K562 (cell line): ENCODE results near the gene ITPK1. TPM values are rescaled to one million over a fixed set of nuclear protein-coding genes. Genes with fewer than 3 reads are reported as not detected.

Experiments
- ATAC-seq: fragments of 200-7000 bp; cut with Tn5 transposase; 3 replicates; pipeline ENCODE4 v1.9.1; 2020; ENCODE audit warnings: moderate library complexity
- BruUV-seq: library from RNA; stranded (reverse); fragments of 400-500 nt; replicated peaks from 2 replicates; lab custom pipeline; 2021; lab: Mats Ljungman, UMichigan
- CTCF ChIA-PET: fragments of 300-600 bp; formaldehyde crosslinking; extraction: SDS; loops from one replicate; lab custom pipeline; 2021; ENCODE audit warnings: low intra/inter-chr PET ratio; lab: Yijun Ruan, JAX
- POLR2A ChIA-PET: fragments of 300-600, 350-650 bp; sonication (Branson Sonifier 250); formaldehyde crosslinking; extraction: SDS; loops from one replicate; lab custom pipeline; 2021; ENCODE audit warnings: antibody characterized with exemption, inconsistent platforms; lab: Yijun Ruan, JAX
- DNase-seq, 4 experiments: peaks; one replicate each; pipeline versions ENCODE4 v3.0.0 to v3.0.0-alpha.2; 2011 to 2018; ENCODE audit warnings: low spot score in 3 of 4, mixed read lengths in 3 of 4; ENCODE audit errors: extremely low read depth in 1 of 4
- FAIRE-seq: peaks from 2 replicates; lab custom pipeline; 2011; peaks lifted over from hg19 to GRCh38; lab: Jason Lieb, UNC
- H2AFZ ChIP-seq: 2 replicates; pipeline ENCODE4 v1.6.0; 2011; ENCODE audit warnings: low read depth, low read length, control low read depth, inconsistent platforms
- H3K27ac ChIP-seq: fragments of 200-600 bp; 3 replicates; pipeline ENCODE4 v1.8.0; 2011; ENCODE audit warnings: low read depth, mild to moderate bottlenecking, control low read depth, inconsistent platforms, low read length, moderate library complexity, mixed read lengths; ENCODE audit errors: extremely low read depth
- H3K27me3 ChIP-seq, 2 experiments: fragments of 300-600 bp in 1 of 2; 2 replicates in 1 of 2; 3 replicates in 1 of 2; pipeline versions ENCODE4 v1.6.0 to v1.8.0; 2011; ENCODE audit warnings: inconsistent platforms in 2 of 2, low read length in 2 of 2, mild to moderate bottlenecking in 1 of 2, mixed read lengths in 1 of 2, moderate library complexity in 1 of 2; ENCODE audit not compliant: control insufficient read depth in 2 of 2, insufficient read depth in 2 of 2
- H3K36me3 ChIP-seq: fragments of 300-600 bp; 3 replicates; pipeline ENCODE4 v1.8.0; 2011; ENCODE audit warnings: mild to moderate bottlenecking, low read length, inconsistent platforms; ENCODE audit not compliant: control insufficient read depth, insufficient read depth
- H3K4me1 ChIP-seq, 2 experiments: fragments of 200-600 bp in 1 of 2; replicated peaks in 1 of 2; 2 replicates in 1 of 2; 3 replicates in 1 of 2; pipeline versions ENCODE4 v1.5.1 to v1.8.0; 2011; ENCODE audit warnings: inconsistent platforms in 2 of 2, low read length in 2 of 2, mild to moderate bottlenecking in 1 of 2, mixed read lengths in 1 of 2, moderate library complexity in 1 of 2; ENCODE audit not compliant: control insufficient read depth in 2 of 2, insufficient read depth in 2 of 2
- H3K4me2 ChIP-seq: 2 replicates; pipeline ENCODE4 v1.6.1; 2011; ENCODE audit warnings: low read length, control low read depth, inconsistent platforms, mixed read lengths; ENCODE audit not compliant: insufficient read depth
- H3K4me3 ChIP-seq: fragments of 200-600 bp; sonication (generic), shearing (Covaris generic); 2 replicates; pipeline ENCODE4 v1.5.1; 2016; ENCODE audit warnings: control low read depth, inconsistent platforms
- H3K79me2 ChIP-seq: fragments of 200-600 bp; 3 replicates; pipeline ENCODE4 v1.8.0; 2011; ENCODE audit warnings: low read length, inconsistent platforms; ENCODE audit not compliant: control insufficient read depth, insufficient read depth
- H3K9ac ChIP-seq, 2 experiments: 2 replicates each; pipeline versions ENCODE4 v1.6.0 to v1.6.1; 2011; ENCODE audit warnings: low read depth in 2 of 2, low read length in 2 of 2, control low read depth in 1 of 2, inconsistent platforms in 1 of 2, mild to moderate bottlenecking in 1 of 2, mixed read lengths in 1 of 2; ENCODE audit not compliant: insufficient read depth in 1 of 2
- H3K9me1 ChIP-seq: one replicate; pipeline ENCODE4 v1.6.0; 2011; ENCODE audit warnings: inconsistent platforms, mild to moderate bottlenecking, low read length, moderate library complexity; ENCODE audit not compliant: control insufficient read depth, insufficient read depth
- H3K9me3 ChIP-seq: replicated peaks from 2 replicates; pipeline ENCODE4 v1.5.1; 2011; ENCODE audit warnings: low read depth, low read length, inconsistent platforms; ENCODE audit not compliant: control insufficient read depth, insufficient read depth
- H4K20me1 ChIP-seq: replicated peaks from 2 replicates; pipeline ENCODE4 v1.6.1; 2011; ENCODE audit warnings: low read length, inconsistent platforms, mixed read lengths; ENCODE audit not compliant: control insufficient read depth, insufficient read depth
- CC2D1A ChIP-seq: fragments of 450-650 bp; IDR thresholded peaks from 2 replicates; pipeline ENCODE4 v1.6.1; 2017; ENCODE audit warnings: mild to moderate bottlenecking
- ESRRA ChIP-seq: fragments of 450-650 bp; IDR thresholded peaks from 2 replicates; pipeline ENCODE4 v1.6.1; 2014; ENCODE audit warnings: low read depth, mild to moderate bottlenecking, moderate library complexity, borderline replicate concordance
- KDM1A ChIP-seq, 2 experiments: fragments of 450-650 bp; IDR thresholded peaks; 2 replicates each; pipeline ENCODE4 v1.6.1; 2016; ENCODE audit warnings: mild to moderate bottlenecking in 2 of 2
- MEIS2 ChIP-seq: fragments of 450-650 bp; IDR thresholded peaks from 2 replicates; pipeline ENCODE4 v1.6.1; 2014; ENCODE audit warnings: mild to moderate bottlenecking; ENCODE audit not compliant: partially characterized antibody
- PKNOX1 ChIP-seq: fragments of 450-650 bp; IDR thresholded peaks from 2 replicates; pipeline ENCODE4 v1.6.1; 2016
- RAD21 ChIP-seq, 2 experiments: fragments of 250-450 bp in 1 of 2; fragments of 450-650 bp in 1 of 2; sonication (Bioruptor Pico) in 1 of 2; formaldehyde crosslinking in 1 of 2; IDR thresholded peaks in 1 of 2; conservative IDR thresholded peaks in 1 of 2; 2 replicates each; pipeline versions ENCODE4 v1.4.0 to v1.8.0; 2020 to 2022; ENCODE audit warnings: mild to moderate bottlenecking in 2 of 2, moderate library complexity in 1 of 2
- RBM25 ChIP-seq: fragments of 200-400 bp; formaldehyde crosslinking; IDR thresholded peaks from 2 replicates; pipeline ENCODE4 v1.6.1; 2018; ENCODE audit warnings: low read length, low read depth, moderate library complexity; ENCODE audit not compliant: severe bottlenecking
- TCF3 ChIP-seq: sonication (generic); formaldehyde crosslinking; IDR thresholded peaks from 2 replicates; pipeline ENCODE4 v1.4.0; 2020; ENCODE audit warnings: mild to moderate bottlenecking, missing genetic modification reagents
- TEAD4 ChIP-seq, 2 experiments: sonication (generic) in 1 of 2; formaldehyde crosslinking in 1 of 2; IDR thresholded peaks; 2 replicates each; pipeline versions ENCODE4 v1.6.1 to v1.8.0; 2012 to 2022; ENCODE audit warnings: borderline replicate concordance in 1 of 2, inconsistent platforms in 1 of 2, low read length in 1 of 2, mild to moderate bottlenecking in 1 of 2, missing genetic modification reagents in 1 of 2
- ZFP30 ChIP-seq: fragments of 250-450 bp; sonication (Bioruptor Pico); IDR thresholded peaks from 2 replicates; pipeline ENCODE4 v1.8.0; 2022; ENCODE audit warnings: moderate library complexity, mild to moderate bottlenecking, inconsistent platforms, borderline replicate concordance
- ZNF280A ChIP-seq: fragments of 450-650 bp; IDR thresholded peaks from 2 replicates; pipeline ENCODE4 v1.6.1; 2018; ENCODE audit warnings: mild to moderate bottlenecking, low read depth; ENCODE audit not compliant: partially characterized antibody
- WGBS: fragments of 100-300 bp; shearing (Covaris generic); methylation state at CpG from one replicate; pipeline ENCODE4 v1.1.6; 2016; ENCODE audit warnings: low coverage, mixed read lengths; ENCODE audit not compliant: insufficient coverage; ENCODE audit errors: missing lambda C conversion rate; 5-methylcytosine and 5-hydroxymethylcytosine counted together
- in situ Hi-C: fragments of 300-500 bp; cut with MboI; formaldehyde crosslinking; loops from 4 replicates; pipeline ENCODE4 v1.15.0; 2018; ENCODE audit warnings: inconsistent platforms, mixed read lengths
- intact Hi-C: fragments of 100-400 bp; cut with micrococcal nuclease; formaldehyde crosslinking; loops from 2 replicates; pipeline ENCODE4 v1.14.2; 2022
- polyA plus RNA-seq, 8 experiments: library from polyadenylated mRNA; depleted of rRNA in 4 of 8; stranded (reverse) in 5 of 8; unstranded in 3 of 8; fragments of >200 nt; fragmentation: Nextera tagmentation in 2 of 8; fragmentation: Illumina TruSeq in 1 of 8; extraction: Ambion mirVana in 2 of 8; extraction: Trizol in 1 of 8; gene quantifications; 2 replicates each; pipeline versions ENCODE4 v1.2.1 to v1.2.3, GENCODE V29; 2011 to 2014; ENCODE audit warnings: inconsistent platforms in 1 of 8, missing spikeins in 1 of 8
- total RNA-seq, 7 experiments: library from RNA; depleted of rRNA in 6 of 7; stranded (reverse); fragments of >200 nt in 6 of 7; fragmentation: Illumina TruSeq in 2 of 7; extraction: Trizol in 2 of 7; gene quantifications; 2 replicates each; pipeline versions ENCODE4 v1.2.1 to v1.2.3, GENCODE V29; 2011 to 2021; ENCODE audit warnings: low replicate concordance in 1 of 7
- TF ChIP-seq, protein P1 (sequence below), 3 experiments: IDR thresholded peaks in 2 of 3; conservative IDR thresholded peaks in 1 of 3; 2 replicates each; pipeline ENCODE4 v1.5.1; 2011 to 2012; ENCODE audit warnings: low read length in 3 of 3, mild to moderate bottlenecking in 3 of 3, control low read depth in 2 of 3, improper control_type of control experiment in 1 of 3, inconsistent platforms in 1 of 3, low read depth in 1 of 3, mixed read lengths in 1 of 3, moderate library complexity in 1 of 3; ENCODE audit not compliant: insufficient read depth in 2 of 3
- TF ChIP-seq, protein P2 (sequence below): fragments of 250-450 bp; sonication (Bioruptor Pico); IDR thresholded peaks from 2 replicates; pipeline ENCODE4 v1.8.0; 2021; ENCODE audit warnings: moderate library complexity, mild to moderate bottlenecking, inconsistent platforms
- TF ChIP-seq, protein P3 (sequence below): sonication (generic); formaldehyde crosslinking; IDR thresholded peaks from 2 replicates; pipeline ENCODE4 v1.5.0; 2020; ENCODE audit warnings: missing genetic modification reagents

Gene ITPK1
- total and polyA plus RNA-seq, 9 of the 15 experiments (the other 6 are each of a cell fraction or from before 2014, with no cell fraction given) = 1.2 to 39.2 (median 23.0) TPM

DNA sequence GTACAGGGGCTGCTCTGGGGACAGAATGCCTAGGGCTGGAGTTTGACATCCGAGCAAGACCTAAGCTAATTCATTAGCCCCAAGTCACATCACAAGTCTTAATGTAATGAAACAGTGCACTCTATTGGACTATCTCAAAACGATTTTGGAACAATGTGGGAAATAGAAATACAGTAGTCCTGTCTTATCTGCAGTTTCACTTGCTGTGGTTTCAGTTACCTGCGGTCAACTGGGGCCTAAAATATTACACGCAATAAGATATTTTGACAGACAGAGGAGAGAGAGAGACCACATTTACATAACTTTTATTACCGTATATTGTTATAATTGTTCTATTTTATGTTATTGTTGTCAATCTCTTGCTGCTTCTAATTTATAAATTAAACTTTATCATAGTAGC, 47.8 kb upstream of the ITPK1 start:
- FAIRE-seq (no peak), DNase-seq (peak in 2 of 4 experiments; percentile 17 to 38), ATAC-seq (peak; percentile 71)
- no peaks in the 10 kb centered on the region for H3K9me3 ChIP-seq
- TF ChIP-seq TEAD4 (IDR thresholded peaks at IDR 0.05; ENCODE audit: low read length) (peak; percentile 18; the same call in 1 of the 2 replicates), TEAD4 (CRISPR knock-in tag; IDR thresholded peaks at IDR 0.05; ENCODE audit: borderline replicate concordance) (no peak), KDM1A (IDR thresholded peaks at IDR 0.05) (0 out of 4 replicates have a peak, but pooled peaks of 1 of the 2 experiments have one; percentile 8), MEIS2 (peak; percentile 12), TCF3 (CRISPR knock-in tag) (0 out of 2 replicates have a peak, but pooled peaks have one; percentile 19), CC2D1A (no peak), PKNOX1 (peak; percentile 59; the same call in 1 of the 2 replicates), RAD21 (CRISPR knock-in tag; conservative IDR thresholded peaks at IDR 0.05 in 1 of 2, IDR thresholded peaks at IDR 0.05 in 1 of 2) (peak in 1 of 2 experiments; percentile 47; a peak in 2 of 4 replicates), ZFP30 (no peak), ZNF280A (no peak), RBM25 (peak; percentile 12), ESRRA (peak; percentile 76; the same call in 1 of the 2 replicates)
- TF ChIP-seq, protein P1, sequence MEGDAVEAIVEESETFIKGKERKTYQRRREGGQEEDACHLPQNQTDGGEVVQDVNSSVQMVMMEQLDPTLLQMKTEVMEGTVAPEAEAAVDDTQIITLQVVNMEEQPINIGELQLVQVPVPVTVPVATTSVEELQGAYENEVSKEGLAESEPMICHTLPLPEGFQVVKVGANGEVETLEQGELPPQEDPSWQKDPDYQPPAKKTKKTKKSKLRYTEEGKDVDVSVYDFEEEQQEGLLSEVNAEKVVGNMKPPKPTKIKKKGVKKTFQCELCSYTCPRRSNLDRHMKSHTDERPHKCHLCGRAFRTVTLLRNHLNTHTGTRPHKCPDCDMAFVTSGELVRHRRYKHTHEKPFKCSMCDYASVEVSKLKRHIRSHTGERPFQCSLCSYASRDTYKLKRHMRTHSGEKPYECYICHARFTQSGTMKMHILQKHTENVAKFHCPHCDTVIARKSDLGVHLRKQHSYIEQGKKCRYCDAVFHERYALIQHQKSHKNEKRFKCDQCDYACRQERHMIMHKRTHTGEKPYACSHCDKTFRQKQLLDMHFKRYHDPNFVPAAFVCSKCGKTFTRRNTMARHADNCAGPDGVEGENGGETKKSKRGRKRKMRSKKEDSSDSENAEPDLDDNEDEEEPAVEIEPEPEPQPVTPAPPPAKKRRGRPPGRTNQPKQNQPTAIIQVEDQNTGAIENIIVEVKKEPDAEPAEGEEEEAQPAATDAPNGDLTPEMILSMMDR (IDR thresholded peaks at IDR 0.05 in 2 of 3, conservative IDR thresholded peaks at IDR 0.05 in 1 of 3; ENCODE audit: insufficient read depth in 2 of 3, low read depth in 1 of 3, low read length in 3 of 3) = peak in 1 of 3 experiments; percentile 21; a peak in 1 of 6 replicates
- TF ChIP-seq, protein P2, sequence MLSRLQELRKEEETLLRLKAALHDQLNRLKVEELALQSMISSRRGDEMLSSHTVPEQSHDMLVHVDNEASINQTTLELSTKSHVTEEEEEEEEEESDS (CRISPR knock-in tag) = no peak
- TF ChIP-seq, protein P3, sequence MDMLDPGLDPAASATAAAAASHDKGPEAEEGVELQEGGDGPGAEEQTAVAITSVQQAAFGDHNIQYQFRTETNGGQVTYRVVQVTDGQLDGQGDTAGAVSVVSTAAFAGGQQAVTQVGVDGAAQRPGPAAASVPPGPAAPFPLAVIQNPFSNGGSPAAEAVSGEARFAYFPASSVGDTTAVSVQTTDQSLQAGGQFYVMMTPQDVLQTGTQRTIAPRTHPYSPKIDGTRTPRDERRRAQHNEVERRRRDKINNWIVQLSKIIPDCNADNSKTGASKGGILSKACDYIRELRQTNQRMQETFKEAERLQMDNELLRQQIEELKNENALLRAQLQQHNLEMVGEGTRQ = no peak
- intact Hi-C loops = no loop called here
- H4K20me1 ChIP-seq = no peaks in the 10 kb centered on the region
- CTCF ChIA-PET = interaction anchor here (0.6 kb wide), 1 partner anchor 211 kb away, joined by 3 read pairs; no protein-coding TSS in a partner anchor
- H2AFZ ChIP-seq = no peak overlapping the region
- no peak overlapping the region for H3K9ac ChIP-seq
- no TSS peak for BruUV-seq
- no peaks in the 10 kb centered on the region for H3K27me3 ChIP-seq
- H3K9me1 ChIP-seq = no peaks in the 10 kb centered on the region
- 0% methylated on average over 4 of the region's 5 CpGs for WGBS
- no peaks in the 10 kb centered on the region for H3K36me3 ChIP-seq
- no peaks in the 10 kb centered on the region; a peak in 1 of 5 replicates for H3K4me1 ChIP-seq
- H3K79me2 ChIP-seq = no peaks in the 10 kb centered on the region
- no peak overlapping the region for H3K27ac ChIP-seq
- POLR2A ChIA-PET = interaction anchor here (0.7 to 1.0 kb wide), 3 partner anchors 18 to 301 kb away, joined by 3 to 4 read pairs (median 3); no protein-coding TSS in a partner anchor
- no peak overlapping the region for H3K4me3 ChIP-seq
- no peak overlapping the region for H3K4me2 ChIP-seq
- in situ Hi-C loops = no loop called here
